Sigmoid colon (tissue), 7 donors: ENCODE results near the gene SYNPO2. TPM values are rescaled to one million over a fixed set of nuclear protein-coding genes. Genes with fewer than 3 reads are reported as not detected.

Experiments used
- DNase-seq: peaks from one replicate; pipeline ENCODE4 v3.0.0-alpha.2; 2019
- H3K27ac ChIP-seq, 4 donors: fragments of 200-600 bp; sonication (generic); one replicate each; pipeline ENCODE4 v1.5.1; 2016 to 2019; ENCODE audit warnings: mild to moderate bottlenecking in 1 of 4
- H3K27me3 ChIP-seq, 3 donors: fragments of 200-600 bp; sonication (generic); one replicate each; pipeline ENCODE4 v1.5.1; 2019; ENCODE audit warnings: mild to moderate bottlenecking in 1 of 3
- H3K36me3 ChIP-seq, 4 donors: fragments of 200-600 bp; sonication (generic); one replicate each; pipeline ENCODE4 v1.5.1; 2016 to 2019
- H3K4me1 ChIP-seq, 4 donors: fragments of 200-600 bp; sonication (generic); one replicate each; pipeline ENCODE4 v1.5.1; 2017 to 2019
- H3K4me3 ChIP-seq, 4 donors: fragments of 200-600 bp; sonication (generic); one replicate each; pipeline ENCODE4 v1.5.1; 2017 to 2019; ENCODE audit warnings: mild to moderate bottlenecking in 2 of 4, moderate library complexity in 1 of 4
- H3K9me3 ChIP-seq, 4 donors: fragments of 200-600 bp in 3 of 4; sonication (generic) in 3 of 4; one replicate each; pipeline versions ENCODE4 v1.5.1 to v1.6.1; 2013 to 2019
- EP300 ChIP-seq, 4 donors: sonication (generic); formaldehyde crosslinking; IDR thresholded peaks; one replicate each; pipeline ENCODE4 v1.6.1; 2017; ENCODE audit warnings: antibody characterized with exemption in 4 of 4
- POLR2A ChIP-seq, 2 donors: fragments of 450-650 bp; IDR thresholded peaks; one replicate each; pipeline ENCODE4 v1.6.1; 2016; ENCODE audit warnings: antibody characterized with exemption in 2 of 2, mild to moderate bottlenecking in 2 of 2, moderate library complexity in 2 of 2
- POLR2AphosphoS5 ChIP-seq, 4 donors: sonication (generic); formaldehyde crosslinking; IDR thresholded peaks; one replicate each; pipeline ENCODE4 v1.6.1; 2017; ENCODE audit warnings: antibody characterized with exemption in 4 of 4
- WGBS, 2 donors: extraction: QIAGEN DNeasy Blood & Tissue Kit; methylation state at CpG; one replicate each; pipeline ENCODE4 v1.1.7; 2013; 5-methylcytosine and 5-hydroxymethylcytosine counted together
- intact Hi-C: fragments of 100-400 bp; cut with DNase I; formaldehyde crosslinking; loops from one replicate; pipeline ENCODE4 v1.15.1; 2023
- polyA plus RNA-seq, 3 donors: library from polyadenylated mRNA; stranded (reverse); fragments of 200-250 nt; gene quantifications; one replicate each; pipeline ENCODE4 v1.2.3, GENCODE V29; 2013
- total RNA-seq, 4 donors: library from RNA; depleted of rRNA; stranded (reverse); fragments of >200 nt; gene quantifications; one replicate each; pipeline ENCODE4 v1.1.0, GENCODE V29; 2016
- TF ChIP-seq, protein P1 (sequence below), 4 experiments: fragments of 450-650 bp in 3 of 4; fragments of 200-600 bp in 1 of 4; IDR thresholded peaks; one replicate each; pipeline ENCODE4 v1.5.1; 2016 to 2019; ENCODE audit warnings: antibody characterized with exemption in 4 of 4, mild to moderate bottlenecking in 3 of 4, moderate library complexity in 2 of 4
- donor health status: healthy with polysubstance abuse.
- donor health status: Bipolar disorder and iron deficiency.
- donor health status: healthy.

The SYNPO2 gene
- total and polyA plus RNA-seq, 7 donors: 2.1 to 1,591 (median 611) TPM

DNA sequence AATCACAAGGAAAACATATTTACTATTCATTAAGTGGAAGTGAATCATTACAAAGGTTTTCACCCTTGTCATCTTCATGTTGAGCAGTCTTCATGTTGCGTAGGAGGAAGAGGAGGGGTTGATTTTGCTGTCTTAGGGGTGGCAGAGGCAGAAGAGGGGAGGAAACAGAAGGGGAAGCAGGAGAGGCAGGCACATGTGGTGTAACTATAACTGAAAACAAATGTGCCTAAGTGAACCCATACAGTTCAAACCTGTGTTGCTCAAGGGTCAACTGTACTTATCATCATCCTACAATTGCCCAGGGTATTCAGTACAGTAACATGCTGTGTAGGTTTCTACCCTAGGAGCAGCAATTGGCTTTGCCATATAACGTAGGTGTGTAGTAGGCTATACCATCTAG, 47.2 kb downstream of the SYNPO2 start:
- Histone ChIP-seq H3K36me3 (no peaks in the 10 kb centered on the region), H3K4me3 (no peak overlapping the region), H3K4me1 (peaks cover 0 to 99% (median 65%) of the 10 kb centered on the region in 4 donors), H3K27me3 (no peaks in the 10 kb centered on the region), H3K9me3 (no peaks in the 10 kb centered on the region), H3K27ac (peak overlapping the region; percentile 77 to 90 (median 87))
- TF ChIP-seq EP300 (IDR thresholded peaks at IDR 0.05) (no peak), POLR2A (IDR thresholded peaks at IDR 0.05) (no peak), POLR2AphosphoS5 (IDR thresholded peaks at IDR 0.05) (no peak)
- TF ChIP-seq, protein P1, sequence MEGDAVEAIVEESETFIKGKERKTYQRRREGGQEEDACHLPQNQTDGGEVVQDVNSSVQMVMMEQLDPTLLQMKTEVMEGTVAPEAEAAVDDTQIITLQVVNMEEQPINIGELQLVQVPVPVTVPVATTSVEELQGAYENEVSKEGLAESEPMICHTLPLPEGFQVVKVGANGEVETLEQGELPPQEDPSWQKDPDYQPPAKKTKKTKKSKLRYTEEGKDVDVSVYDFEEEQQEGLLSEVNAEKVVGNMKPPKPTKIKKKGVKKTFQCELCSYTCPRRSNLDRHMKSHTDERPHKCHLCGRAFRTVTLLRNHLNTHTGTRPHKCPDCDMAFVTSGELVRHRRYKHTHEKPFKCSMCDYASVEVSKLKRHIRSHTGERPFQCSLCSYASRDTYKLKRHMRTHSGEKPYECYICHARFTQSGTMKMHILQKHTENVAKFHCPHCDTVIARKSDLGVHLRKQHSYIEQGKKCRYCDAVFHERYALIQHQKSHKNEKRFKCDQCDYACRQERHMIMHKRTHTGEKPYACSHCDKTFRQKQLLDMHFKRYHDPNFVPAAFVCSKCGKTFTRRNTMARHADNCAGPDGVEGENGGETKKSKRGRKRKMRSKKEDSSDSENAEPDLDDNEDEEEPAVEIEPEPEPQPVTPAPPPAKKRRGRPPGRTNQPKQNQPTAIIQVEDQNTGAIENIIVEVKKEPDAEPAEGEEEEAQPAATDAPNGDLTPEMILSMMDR (IDR thresholded peaks at IDR 0.05): no peak
- WGBS, 2 donors: 93 to 94% methylated on average over 2 of the region's 2 CpGs
- intact Hi-C loops: no loop called here
- DNase-seq: no peak

DNA sequence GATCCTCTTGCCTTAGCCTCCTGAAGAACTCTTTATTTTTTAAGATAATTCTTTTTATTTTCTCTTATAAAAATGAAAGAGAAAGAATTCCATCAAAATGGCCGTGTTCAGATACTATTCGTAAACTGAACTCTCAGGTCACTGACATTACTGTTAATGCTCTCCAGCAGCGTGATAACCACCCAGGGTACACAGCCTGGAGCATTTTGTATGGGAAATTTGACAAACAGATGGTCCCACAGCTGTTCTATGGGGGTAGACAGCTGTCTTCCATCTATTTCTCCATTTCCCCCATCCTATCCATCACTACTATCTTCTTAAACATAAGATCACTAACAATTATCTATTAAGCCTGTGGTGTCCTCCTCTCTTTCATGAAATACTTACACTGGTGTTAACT, 47.8 kb downstream of the SYNPO2 start:
- intact Hi-C loops: no loop called here
- Histone ChIP-seq H3K27me3 (no peaks in the 10 kb centered on the region), H3K9me3 (no peaks in the 10 kb centered on the region), H3K4me1 (peaks cover 0 to 99% (median 67%) of the 10 kb centered on the region in 4 donors), H3K36me3 (no peaks in the 10 kb centered on the region), H3K4me3 (no peak overlapping the region), H3K27ac (peak overlapping the region; percentile 77 to 90 (median 87))
- DNase-seq: no peak
- TF ChIP-seq POLR2A (IDR thresholded peaks at IDR 0.05) (no peak), POLR2AphosphoS5 (IDR thresholded peaks at IDR 0.05) (no peak), EP300 (IDR thresholded peaks at IDR 0.05) (no peak)
- TF ChIP-seq, protein P1 (IDR thresholded peaks at IDR 0.05): no peak
- 71 to 78% methylated on average over 3 of the region's 3 CpGs for WGBS, 2 donors

DNA sequence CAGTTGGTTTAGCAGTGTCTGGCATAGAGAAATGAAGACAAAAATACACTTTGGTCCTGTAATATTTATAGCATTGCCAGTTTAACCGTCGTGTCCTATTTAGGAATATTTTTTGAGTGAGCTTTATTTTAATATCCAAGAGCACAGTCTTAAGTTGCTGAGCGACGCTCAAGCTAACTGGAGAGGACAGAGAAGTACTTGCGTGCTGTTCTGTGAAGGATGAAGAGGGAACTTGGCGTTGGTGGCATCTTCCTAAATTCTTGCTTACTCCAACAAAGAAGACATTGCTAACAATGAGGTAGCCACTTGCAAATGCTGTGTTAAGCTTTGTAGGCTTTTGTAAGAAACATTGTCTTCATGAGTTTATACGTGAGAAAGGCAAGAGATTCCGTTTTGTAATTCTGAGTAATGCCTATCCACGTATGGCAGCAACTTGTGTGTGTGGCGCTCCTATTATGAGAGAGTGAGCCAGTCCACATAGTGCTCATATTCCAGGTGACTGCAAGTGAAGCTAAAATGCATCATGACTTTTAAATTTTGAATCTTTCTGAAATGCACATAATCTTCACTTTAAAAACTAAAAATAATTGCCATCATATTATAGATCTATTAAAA, 50.6 kb downstream of the SYNPO2 start:
- peak overlapping the region; percentile 1 to 24 (median 14) for H3K4me3 ChIP-seq
- peak overlapping the region; percentile 77 to 90 (median 87) for H3K27ac ChIP-seq
- WGBS, 2 donors: 84 to 91% methylated on average over 10 of the region's 10 CpGs

DNA sequence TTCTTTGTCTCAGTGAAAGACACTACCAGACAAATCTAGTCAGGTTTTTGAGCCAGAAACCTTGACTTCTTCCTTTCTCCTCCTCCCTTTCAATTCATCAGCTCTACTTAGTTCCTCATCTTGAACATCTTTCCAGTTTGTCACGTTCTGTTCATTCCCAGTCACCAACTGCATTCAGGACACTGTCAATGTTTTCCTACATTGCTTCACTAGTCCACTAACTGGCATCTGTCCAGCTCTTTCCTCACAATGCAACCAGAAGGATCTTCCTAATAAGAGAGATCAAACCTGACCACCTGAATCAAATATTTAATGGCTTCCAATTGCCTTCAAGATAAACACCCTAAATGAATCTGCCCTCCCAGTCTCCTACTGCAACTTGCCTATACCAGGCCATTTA, 52.5 kb downstream of the SYNPO2 start:
- intact Hi-C loops: no loop called here
- WGBS, 2 donors: 53 to 54% methylated on average over 1 of the region's 1 CpG
- Histone ChIP-seq H3K36me3 (no peaks in the 10 kb centered on the region), H3K4me1 (peaks cover 0 to 89% (median 57%) of the 10 kb centered on the region in 4 donors), H3K27me3 (no peaks in the 10 kb centered on the region), H3K27ac (peak overlapping the region; percentile 77 to 90 (median 87)), H3K9me3 (no peaks in the 10 kb centered on the region), H3K4me3 (peak overlapping the region in 1 of 4 donors; percentile 24)
- peak in 2 of 4 donors; percentile 6 to 56 for TF ChIP-seq POLR2AphosphoS5 (IDR thresholded peaks at IDR 0.05)
- TF ChIP-seq EP300 (IDR thresholded peaks at IDR 0.05): no peak
- DNase-seq: peak; percentile 85

More for the DNA sequence above, 50.6 kb downstream of the SYNPO2 start:
- Histone ChIP-seq H3K4me1 (peaks cover 0 to 97% (median 60%) of the 10 kb centered on the region in 4 donors), H3K27me3 (no peaks in the 10 kb centered on the region), H3K9me3 (no peaks in the 10 kb centered on the region), H3K36me3 (no peaks in the 10 kb centered on the region)
- TF ChIP-seq EP300 (IDR thresholded peaks at IDR 0.05) (peak in 2 of 4 donors; percentile 28 to 39), POLR2AphosphoS5 (IDR thresholded peaks at IDR 0.05) (peak; percentile 52 to 75 (median 68)), POLR2A (IDR thresholded peaks at IDR 0.05) (no peak)
- TF ChIP-seq, protein P1 (IDR thresholded peaks at IDR 0.05): no peak
- intact Hi-C loops: no loop called here
- DNase-seq: peak; percentile 68

DNA sequence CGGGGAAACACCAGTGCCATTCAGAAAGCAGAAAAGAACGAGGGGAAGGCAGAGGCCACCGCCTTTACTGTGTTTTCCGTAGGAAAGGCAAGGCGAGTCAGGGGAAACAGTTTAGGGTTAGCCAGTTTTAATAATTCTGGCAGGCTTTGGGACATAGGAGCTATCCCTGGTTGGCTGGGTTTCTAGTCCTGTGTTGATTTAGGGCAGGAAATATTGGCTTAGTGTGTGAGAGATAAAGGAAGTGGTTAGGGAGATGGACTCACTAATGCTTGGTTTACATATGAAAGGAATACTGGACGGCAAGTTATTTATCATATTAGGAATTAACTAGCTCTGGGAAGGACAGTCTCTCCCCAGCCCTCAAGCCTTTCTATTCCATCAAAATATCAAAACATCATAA, 53.1 kb downstream of the SYNPO2 start:
- no peak overlapping the region for H3K4me3 ChIP-seq
- no peaks in the 10 kb centered on the region for H3K27me3 ChIP-seq
- H3K36me3 ChIP-seq: no peaks in the 10 kb centered on the region
- H3K9me3 ChIP-seq: no peaks in the 10 kb centered on the region
- no peak for TF ChIP-seq POLR2AphosphoS5 (IDR thresholded peaks at IDR 0.05)
- TF ChIP-seq EP300 (IDR thresholded peaks at IDR 0.05): no peak
- TF ChIP-seq, protein P1 (IDR thresholded peaks at IDR 0.05): no peak
- no peak for TF ChIP-seq POLR2A (IDR thresholded peaks at IDR 0.05)
- H3K27ac ChIP-seq: peak overlapping the region; percentile 77 to 90 (median 87)
- intact Hi-C loops: no loop called here
- peaks cover 0 to 88% (median 59%) of the 10 kb centered on the region in 4 donors for H3K4me1 ChIP-seq
- DNase-seq: peak; percentile 56
- WGBS, 2 donors: 63 to 73% methylated on average over 6 of the region's 6 CpGs
